Stimulated activated CD8-positive, alpha-beta memory T cell treated with anti-CD3 and anti-CD28 coated beads, Interleukin-12 subunit alpha, Interleukin-12 subunit beta, amount 100 ng/mL, for 1 hour (primary cell): ENCODE results near the gene RNASEH1.
"Not testable (repeated sequence)": the region's sequence is repeated elsewhere in the genome, so short reads cannot be mapped to it uniquely, and the experiment has no call there.

Experiments
- DNase-seq: peaks from one replicate; pipeline ENCODE4 v3.0.0-alpha.2; 2020; ENCODE audit warnings: low read depth

The RNASEH1 gene

GRCh38 chr2:3589086-3589485 is 31.0 kb upstream of the RNASEH1 start:
- DNase-seq = no peak

GRCh38 chr2:3588084-3588483 is 30.0 kb upstream of the RNASEH1 start:
- no peak for DNase-seq

DNA sequence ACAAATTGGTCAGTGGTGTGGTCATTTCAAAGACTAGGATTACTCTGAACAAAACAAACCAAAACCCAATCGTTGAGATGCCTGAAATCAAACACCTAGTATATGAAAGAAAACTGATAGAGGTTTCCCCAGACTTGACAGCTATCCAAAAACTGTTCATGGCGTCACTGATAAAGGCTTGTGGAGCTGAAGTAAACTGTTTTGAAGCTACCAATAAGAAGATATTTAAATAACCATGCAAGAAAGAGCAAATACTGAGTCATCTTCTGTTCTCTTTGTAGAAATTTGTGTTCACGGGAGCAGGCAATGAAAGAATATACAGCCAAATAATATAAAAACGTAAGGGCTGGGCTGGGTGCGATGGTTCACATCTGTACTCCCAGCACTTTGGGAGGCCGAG is 29.3 kb upstream of the RNASEH1 start:
- no peak for DNase-seq

GRCh38 chr2:3587021-3587420 is 28.9 kb upstream of the RNASEH1 start:
- no peak for DNase-seq

GRCh38 chr2:3586220-3586619 is 28.1 kb upstream of the RNASEH1 start:
- no peak for DNase-seq

DNA sequence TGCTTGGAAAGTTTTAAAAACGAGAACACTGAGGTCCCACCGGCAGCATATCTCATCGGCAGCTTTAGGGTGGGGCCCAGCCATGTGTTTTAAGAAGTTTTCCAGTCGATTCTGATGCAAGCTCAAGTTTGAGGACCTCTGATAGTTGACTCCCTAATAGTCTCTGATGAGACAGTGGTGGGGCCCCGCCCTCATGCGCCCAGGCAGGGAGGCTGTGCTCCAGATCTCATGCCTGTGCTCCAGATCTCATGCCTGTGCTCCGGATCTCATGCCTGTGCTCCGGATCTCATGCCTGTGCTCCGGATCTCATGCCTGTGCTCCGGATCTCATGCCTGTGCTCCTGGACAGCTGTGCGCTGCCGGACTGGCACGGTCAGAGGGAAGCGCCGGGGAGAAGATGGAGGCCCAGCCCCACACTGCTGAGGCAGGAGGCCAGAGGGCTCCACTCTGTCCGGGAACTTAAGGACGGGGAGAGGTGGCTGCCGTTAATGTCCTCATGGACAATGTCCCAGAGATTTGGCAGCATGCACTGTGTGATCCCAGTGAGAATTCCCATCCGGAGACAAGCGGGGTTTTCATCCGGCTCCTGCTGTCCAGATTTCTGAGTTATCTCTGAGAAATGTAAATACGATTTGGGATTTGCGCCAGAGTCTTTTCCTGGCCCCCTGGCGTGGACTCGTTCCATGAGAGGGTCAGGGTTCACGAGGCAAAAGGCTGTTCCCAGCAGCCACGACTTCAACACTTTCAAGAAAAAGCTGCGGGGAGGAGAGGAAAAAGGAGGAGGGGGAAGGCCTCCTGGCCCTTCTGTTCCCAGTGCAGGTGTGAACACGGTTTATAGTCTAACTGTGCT is 27.4 kb upstream of the RNASEH1 start:
- DNase-seq = no peak

DNA sequence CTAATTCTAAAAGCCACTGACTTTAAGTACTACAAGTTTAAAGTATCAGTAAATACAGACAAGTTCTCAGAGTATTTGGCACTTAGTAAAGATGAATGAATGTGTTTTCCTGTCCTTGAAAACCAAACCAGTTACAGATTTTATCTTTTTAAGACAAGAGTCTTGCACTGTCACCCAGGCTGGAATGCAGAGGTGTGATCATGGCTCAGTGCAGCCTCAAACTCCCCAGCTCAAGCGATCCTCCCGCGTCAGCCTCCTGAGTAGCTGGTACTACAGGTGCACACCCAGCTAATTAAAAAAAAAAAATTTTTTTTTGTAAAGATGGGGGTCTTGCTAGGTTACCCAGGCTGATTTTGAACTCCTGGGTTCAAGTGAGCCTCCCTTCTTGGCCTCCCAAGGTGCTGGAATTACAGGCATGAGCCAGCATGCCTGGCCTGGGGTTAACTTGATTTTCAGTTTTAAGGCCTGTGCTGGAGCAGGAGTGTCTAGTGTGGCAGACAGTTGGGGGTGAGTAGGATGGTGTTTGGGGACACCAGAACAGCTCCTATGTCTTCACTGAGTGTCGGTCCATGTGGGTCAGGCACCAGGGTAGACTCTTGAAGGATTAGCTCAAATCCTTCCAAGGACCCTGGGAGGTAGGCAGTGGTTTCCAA is 26.6 kb upstream of the RNASEH1 start:
- DNase-seq = no peak

GRCh38 chr2:3584076-3584475 is 25.9 kb upstream of the RNASEH1 start:
- DNase-seq = no peak

GRCh38 chr2:3581367-3582262 is 23.5 kb upstream of the RNASEH1 start:
- no peak for DNase-seq

- no peak for DNase-seq
These were observed 22.3 kb upstream of the RNASEH1 start for GRCh38 chr2:3580449-3580848.

DNA sequence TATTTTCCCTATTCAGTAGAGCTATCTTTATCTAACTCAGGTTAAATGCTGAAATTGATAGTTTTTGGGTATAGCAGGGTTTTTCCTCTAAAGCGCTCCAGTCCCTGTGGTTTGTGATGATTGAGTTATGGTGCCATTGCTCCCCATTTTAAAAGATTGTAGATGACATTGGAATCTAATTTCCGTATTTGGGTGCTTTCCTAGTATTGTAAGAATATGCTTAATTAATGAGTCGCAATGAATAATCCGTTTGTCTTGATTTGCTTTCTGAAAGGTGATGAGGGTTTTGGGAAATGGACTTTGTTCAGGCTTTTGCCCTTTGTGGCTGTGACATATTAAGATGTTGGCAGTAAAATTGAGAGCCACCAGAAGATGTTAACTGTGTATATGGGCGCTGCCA is 20.9 kb upstream of the RNASEH1 start:
- no peak for DNase-seq

DNA sequence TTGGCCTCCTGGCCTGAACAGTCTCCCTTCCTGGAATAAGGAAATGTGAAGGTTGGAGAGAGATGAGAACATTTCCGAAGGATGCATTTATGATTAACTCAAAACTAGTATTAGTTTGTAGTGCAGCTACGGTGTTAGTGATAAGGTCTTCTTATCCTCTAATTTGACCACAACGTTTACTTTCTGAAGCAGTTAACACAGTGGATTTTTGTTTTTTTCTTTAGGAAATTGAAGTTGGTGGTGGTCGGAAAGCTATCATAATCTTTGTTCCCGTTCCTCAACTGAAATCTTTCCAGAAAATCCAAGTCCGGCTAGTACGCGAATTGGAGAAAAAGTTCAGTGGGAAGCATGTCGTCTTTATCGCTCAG is 18.1 kb upstream of the RNASEH1 start:
- DNase-seq = not testable (repeated sequence)

- DNase-seq = no peak
These were observed 17.6 kb upstream of the RNASEH1 start for GRCh38 chr2:3575534-3576262.

GRCh38 chr2:3574155-3574554 is 16.0 kb upstream of the RNASEH1 start:
- no peak for DNase-seq

DNA sequence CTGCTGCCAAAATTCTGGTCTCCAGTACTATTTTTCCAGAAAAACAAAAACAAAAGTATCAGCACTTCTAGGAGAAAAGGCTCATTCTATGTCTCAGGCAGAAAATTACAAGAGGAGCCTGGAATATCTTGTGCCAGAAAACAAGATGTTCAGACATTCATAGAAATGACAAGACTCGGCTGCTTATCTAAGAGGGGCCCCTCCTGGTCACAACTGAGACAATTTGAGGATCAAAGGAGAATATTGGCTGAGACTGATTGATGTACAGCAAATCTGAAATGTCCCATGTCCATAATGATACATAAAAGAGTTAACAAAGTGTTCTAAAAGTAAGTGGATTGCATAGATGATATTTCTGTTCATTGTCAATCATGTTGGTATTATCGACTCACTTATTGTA is 14.5 kb upstream of the RNASEH1 start:
- DNase-seq = no peak

DNA sequence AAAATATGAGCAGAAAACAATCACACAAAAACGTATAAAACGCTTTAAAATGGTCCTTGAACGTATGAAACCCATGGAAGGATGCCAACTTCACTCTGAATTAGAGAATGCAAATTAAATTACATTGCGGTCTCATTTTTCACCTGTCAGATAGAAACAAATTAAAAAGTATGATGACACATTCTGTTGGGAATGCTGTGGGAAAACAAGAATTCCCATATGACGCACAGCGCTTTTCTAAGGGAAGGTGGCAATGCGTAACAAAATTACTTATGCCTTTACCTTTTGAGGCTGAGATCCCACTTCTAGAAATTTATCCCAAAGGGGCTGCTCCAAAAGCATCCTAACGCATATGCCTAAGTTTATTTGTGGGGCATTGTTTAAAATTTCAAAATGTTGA is 13.2 kb upstream of the RNASEH1 start:
- DNase-seq = no peak

GRCh38 chr2:3569656-3570055 is 11.5 kb upstream of the RNASEH1 start:
- not testable (repeated sequence) for DNase-seq

DNA sequence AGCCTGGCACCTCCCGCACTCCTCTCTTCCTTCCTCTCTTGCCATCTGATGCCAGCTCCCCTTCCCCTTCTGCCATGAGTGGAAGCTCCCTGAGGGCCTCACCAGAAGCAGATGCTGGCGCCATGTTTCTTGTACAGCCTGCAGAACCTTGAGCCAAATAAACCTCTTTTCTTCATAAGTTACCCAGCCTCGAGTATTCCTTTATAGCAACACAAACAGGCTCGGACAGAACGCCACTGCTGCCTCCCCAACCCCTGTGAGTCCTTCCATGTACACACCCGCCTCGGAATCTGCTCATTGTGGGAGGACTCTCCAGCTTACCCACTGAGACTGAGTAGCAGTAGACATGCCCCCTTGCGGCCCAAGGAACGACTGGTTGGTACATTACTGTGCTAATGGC is 8.7 kb upstream of the RNASEH1 start:
- DNase-seq = no peak

DNA sequence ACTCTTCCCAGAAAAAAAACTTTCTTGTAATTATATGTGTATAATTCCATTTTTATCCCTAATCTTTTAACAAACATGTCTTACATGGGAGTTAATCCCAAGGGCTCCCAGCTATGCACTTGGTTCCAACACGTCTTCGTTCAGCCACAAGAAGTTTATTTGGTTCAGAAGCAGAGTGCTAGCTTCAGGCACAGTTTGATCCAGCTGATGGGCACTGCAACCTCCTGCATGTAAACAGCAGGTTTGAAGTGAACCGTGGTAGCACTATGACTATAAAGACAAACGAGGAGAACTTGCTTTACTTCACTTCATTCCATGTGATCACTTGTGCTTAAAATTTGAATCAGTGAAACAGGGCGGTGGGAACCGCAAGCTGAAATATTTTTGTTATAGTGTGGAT is 7.0 kb upstream of the RNASEH1 start:
- no peak for DNase-seq

DNA sequence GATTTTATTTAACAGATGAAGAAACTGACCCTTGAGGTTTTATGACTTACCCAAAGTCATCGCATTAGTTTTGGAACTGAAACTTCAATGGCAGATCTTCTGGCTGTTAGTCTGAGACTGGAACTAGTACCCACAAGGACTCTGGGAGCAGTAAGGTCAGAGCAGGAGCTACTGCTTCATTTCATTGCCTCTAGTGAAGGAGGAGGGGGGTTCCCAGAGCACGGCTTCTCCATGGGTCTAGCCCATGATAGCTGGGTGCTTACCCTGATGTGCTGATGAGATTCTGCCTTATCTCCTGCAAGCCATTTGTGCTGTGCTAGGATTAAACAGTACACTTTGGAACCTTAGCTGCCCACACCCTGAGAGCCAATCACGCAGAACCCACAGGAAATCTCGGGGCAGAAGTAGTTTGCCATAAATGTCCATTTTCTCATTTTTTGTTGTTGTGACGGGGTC is 5.4 kb upstream of the RNASEH1 start:
- DNase-seq = no peak

- DNase-seq = no peak
These were observed 411 bp downstream of the RNASEH1 start for GRCh38 chr2:3557639-3558204.

- DNase-seq = no peak
These were observed 4.2 kb downstream of the RNASEH1 start for GRCh38 chr2:3553946-3554345.
